NCI-H2196 (cell line): Measurements from ENCODE around the gene C6orf118.
A peak's percentile ranks its signal among the peaks of the same experiment; 100 is the strongest.

Source experiments
- DNase-seq: peaks from one replicate; lab custom pipeline; 2025; ENCODE audit not compliant: unreplicated experiment; lab: John Stamatoyannopoulos, UW

C6orf118 gene

DNA sequence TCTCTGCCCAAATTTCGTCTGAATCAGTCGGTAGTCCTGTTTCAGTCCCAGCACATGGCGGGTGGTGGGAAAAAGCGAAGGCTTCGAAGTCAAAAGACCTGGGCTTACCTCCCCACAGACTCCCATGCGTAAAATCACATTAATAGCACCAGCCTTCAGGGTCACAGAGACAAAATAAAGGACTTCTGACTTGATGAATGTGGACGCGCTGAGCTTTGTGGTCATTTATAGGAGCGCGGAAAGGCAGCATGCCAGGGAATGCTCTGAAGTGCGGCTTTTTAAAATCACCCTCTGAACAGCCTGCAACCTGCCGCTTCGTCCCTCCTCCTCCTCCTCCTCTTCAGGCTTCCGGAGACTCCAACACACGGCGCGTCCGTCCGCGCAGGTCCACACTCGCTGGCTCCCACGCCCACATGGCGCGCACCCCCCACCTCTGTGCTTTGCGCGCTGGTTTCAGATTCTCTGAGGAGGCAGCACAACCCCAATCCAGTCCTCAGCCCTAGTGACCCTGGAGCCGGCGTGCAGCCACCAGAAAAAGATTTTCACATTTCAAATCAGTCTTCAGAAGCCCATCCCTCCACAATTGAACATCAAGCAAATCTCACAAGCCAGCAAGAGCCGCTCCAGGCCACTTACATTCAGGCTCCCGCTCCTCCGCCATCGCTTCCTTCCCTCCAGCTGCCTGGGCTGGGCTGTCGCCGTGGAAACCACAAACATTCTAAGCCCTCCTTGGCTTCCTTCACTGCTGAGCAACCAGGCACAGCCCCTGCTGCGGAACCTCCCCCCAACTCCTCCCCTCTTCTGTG, at the start of gene C6orf118:
Gene C6orf118 (minus strand): TSS at position 680 of the 806 bp plus-strand sequence. CDS start 19 bp downstream, at position 661.
- DNase-seq = peak; percentile 48

- DNase-seq = no peak
Observed at GRCh38 chr6:165345700-165346099, 36.3 kb upstream of the C6orf118 start.

- no peak for DNase-seq
Observed at GRCh38 chr6:165340532-165340931, 31.1 kb upstream of the C6orf118 start.

- no peak for DNase-seq
Observed at GRCh38 chr6:165325609-165326008, 16.2 kb upstream of the C6orf118 start.

DNA sequence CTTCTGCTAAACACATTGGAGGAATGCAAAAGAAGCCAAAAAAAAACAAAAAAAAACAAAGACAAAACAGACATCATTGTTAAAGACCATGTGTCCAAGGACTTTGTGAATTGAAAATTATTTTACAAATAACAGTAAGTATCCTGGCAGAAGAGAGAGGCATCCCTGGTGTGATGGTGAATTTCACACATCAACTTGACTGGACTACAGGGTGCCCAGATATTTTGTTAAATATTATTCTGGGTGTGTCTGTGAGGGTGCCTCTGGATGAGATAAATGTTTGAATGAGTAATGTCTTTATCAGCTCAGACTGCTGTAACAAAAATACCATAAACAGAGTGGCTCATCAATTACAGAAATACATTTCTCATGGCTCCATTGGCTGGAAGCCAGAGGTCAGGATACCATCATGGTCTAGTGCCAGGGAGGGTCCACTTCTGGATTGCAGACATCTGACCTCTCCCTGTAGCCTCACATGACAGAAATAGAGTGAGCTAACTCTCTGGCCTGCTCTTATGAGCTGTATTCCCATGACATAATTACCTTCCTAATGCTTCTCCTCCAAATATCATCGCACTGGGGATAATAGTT, 12.2 kb upstream of the C6orf118 start:
- no peak for DNase-seq

GRCh38 chr6:165321150-165321549, 11.7 kb upstream of the C6orf118 start:
- DNase-seq = no peak

DNA sequence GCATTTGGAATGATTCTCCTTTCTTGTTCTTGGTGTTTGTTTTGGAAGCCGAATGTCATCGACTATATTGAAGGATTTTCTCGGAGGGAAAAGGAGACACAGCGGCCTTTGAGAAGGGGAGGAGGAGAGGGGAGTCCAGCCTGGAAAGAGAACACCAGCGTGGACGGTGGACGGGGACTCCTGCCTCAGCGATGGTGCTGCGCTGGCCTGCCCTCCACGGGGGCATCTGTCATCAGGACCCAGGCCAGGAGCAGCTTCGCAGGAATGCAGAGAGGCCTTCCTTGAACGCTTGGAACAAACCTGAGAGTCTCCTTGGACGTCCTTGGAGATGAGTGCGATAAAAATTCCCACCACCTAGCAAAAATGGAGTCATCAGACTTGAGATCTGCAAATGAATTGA, 8.3 kb upstream of the C6orf118 start:
- DNase-seq = no peak

- no peak for DNase-seq
Observed at GRCh38 chr6:165306955-165307354, 2.5 kb downstream of the C6orf118 start.

- DNase-seq = no peak
Observed at GRCh38 chr6:165301372-165302246, 7.8 kb downstream of the C6orf118 start.

DNA sequence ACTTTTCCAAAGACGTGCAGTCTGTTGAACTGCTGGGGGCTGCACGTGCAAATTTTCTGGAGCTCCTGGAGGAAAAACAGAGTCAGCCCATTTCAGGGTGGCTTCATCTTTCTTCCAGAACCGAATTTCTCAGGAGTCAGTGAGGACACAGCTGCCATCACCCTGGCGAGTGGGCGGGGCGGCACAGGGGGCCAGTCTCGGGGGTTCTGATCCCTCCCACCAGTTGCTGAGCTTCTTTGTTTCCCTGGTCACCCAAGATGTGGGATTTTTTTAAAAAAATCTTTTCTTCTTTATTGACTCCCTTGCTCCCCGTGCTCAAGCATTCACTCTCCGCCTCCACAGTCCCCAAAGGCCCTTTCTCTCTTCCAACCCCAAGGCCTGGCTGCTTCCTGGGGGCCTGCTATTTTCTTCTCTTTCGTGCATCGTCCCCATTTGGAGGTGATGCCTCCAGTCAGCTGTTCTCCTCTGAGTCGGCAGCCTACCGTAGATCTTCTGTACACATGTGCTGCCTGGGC, 8.9 kb downstream of the C6orf118 start:
- no peak for DNase-seq

- DNase-seq = no peak
Observed at GRCh38 chr6:165298875-165299274, 10.5 kb downstream of the C6orf118 start.

- no peak for DNase-seq
Observed at GRCh38 chr6:165298402-165298801, 11.0 kb downstream of the C6orf118 start.

- no peak for DNase-seq
Observed at GRCh38 chr6:165292657-165293056, 16.7 kb downstream of the C6orf118 start.

DNA sequence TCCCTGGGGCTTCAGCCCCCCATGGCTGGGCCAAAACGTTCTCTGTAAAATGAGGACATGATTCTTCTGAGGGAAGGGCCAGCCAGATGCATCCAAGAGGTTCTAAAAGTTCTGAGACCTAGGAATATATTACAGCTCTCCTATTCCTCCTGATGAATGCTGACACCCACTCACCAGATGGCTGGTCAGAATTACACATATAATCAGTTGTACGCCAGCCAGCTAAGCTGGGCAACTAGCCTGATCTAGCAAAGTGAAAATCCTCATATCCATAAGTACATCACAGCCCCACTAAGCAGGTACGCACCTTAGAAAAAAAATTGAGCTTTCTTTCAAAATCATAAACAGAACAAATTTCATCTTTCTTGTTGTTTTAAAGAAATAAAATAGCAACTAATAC, 34.8 kb downstream of the C6orf118 start:
- DNase-seq = no peak

- no peak for DNase-seq
Observed at GRCh38 chr6:165272585-165272984, 36.8 kb downstream of the C6orf118 start.

DNA sequence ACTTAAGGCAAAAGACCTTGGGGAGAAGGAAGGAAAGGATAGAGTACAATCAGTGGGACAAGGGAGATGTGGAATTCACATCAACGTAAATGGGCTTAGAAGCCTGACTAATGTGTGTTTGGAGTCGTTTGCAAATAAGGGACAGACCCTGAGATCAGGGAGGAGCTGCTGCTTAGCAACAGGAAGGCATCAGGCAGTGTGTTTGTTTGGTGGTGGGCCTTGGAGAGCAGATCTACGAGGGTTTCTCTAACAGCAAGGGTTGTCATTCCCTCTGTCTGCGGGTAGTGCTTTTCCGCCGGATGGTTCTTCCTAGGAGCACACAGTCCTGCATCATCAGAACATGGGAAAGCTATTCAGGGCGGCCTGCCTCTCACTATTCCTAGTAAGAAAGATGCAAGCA, 40.4 kb downstream of the C6orf118 start:
- DNase-seq = no peak

GRCh38 chr6:165266621-165267020, 42.8 kb downstream of the C6orf118 start:
- no peak for DNase-seq

DNA sequence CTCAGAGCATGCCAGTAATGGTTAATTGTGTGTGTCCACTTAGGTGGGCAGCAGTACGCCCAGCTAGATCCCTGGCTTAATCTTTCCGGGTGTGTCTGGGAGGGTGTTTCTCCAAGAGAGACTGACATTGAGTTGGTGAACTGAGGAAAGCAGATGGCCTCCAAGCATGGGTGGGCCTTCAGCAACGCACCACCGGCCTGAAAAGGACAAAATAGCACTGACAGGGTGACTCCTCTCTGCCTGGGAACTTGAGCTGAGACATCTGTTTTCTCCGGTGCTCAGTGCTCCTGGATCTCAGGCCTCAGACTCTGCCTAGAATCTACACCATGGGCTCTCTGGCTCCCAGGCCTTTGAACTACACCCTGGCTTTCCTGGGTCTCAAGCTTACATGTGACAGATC, 43.2 kb downstream of the C6orf118 start:
- no peak for DNase-seq

DNA sequence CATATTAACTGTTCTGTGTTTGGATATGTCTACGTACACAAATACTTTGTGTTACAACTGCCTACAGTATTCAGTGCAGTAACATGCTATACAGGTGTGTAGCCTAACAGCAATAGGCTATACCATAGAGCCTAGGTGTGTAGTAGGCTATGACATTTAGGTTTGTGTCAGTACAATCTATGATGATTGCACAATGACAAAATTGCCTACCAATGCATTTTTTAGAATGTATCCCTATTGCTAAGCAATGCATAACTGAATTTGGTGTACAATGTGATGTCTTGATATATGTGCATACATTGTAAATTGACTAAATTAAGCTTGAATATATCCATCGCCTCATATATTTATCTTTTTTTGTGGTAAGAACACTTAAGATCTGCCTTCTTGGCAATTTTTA, 48.9 kb downstream of the C6orf118 start:
- no peak for DNase-seq

- DNase-seq = no peak
Observed at GRCh38 chr6:165249808-165250207, 59.6 kb downstream of the C6orf118 start.

GRCh38 chr6:165245701-165246100, 63.7 kb downstream of the C6orf118 start:
- no peak for DNase-seq
